ENCODE measurements around the gene PKHD1.

DNA sequence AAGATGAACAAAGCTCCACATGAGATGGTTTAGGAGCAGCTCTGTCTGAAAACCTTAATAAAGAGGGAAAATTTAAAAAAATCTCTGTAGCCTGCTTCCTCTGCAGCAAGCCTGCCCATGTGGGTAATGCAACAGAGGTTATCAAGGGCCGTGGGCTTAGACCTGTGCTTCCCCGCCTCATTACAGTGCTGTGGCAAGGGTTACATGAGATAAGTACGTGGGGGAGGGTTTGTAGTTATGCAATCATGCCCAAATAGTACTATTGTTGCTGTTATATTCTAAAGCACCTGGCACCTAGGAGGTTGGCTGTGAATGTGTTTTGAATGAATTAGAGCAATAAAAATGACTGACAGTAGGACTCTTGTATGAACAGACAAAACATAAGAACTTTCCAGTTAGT, 68.3 kb downstream of the PKHD1 start:
- TF ChIP-seq SIN3A (IDR thresholded peaks at IDR 0.05; ENCODE audit: borderline replicate concordance, low read depth, low read length): no peak
- TF ChIP-seq POLR2A (IDR thresholded peaks at IDR 0.05; ENCODE audit: insufficient read depth in 1 of 2, low read depth in 2 of 2, low read length in 2 of 2): no peak
- no peak for TF ChIP-seq TCF12 (IDR thresholded peaks at IDR 0.05)
- no peak for TF ChIP-seq TCF12 (CRISPR knock-in tag; IDR thresholded peaks at IDR 0.05)
- no peak for TF ChIP-seq RFX5 (IDR thresholded peaks at IDR 0.05; ENCODE audit: low read depth, low read length)
- no peak for TF ChIP-seq CTCF (CRISPR knock-in tag; IDR thresholded peaks at IDR 0.05)
- TF ChIP-seq CREB1 (IDR thresholded peaks at IDR 0.05): no peak
- no peak for TF ChIP-seq CREB1 (CRISPR knock-in tag; IDR thresholded peaks at IDR 0.05)
- no peak for TF ChIP-seq KDM5A (IDR thresholded peaks at IDR 0.05; ENCODE audit: borderline replicate concordance, low read length)
- no peak for TF ChIP-seq PBX2 (CRISPR knock-in tag; IDR thresholded peaks at IDR 0.05)
- no peak for TF ChIP-seq CC2D1A (CRISPR knock-in tag; IDR thresholded peaks at IDR 0.05)
- no peak for TF ChIP-seq ZNF639 (CRISPR knock-in tag; conservative IDR thresholded peaks at IDR 0.05)
- TF ChIP-seq HOXA7 (CRISPR knock-in tag; IDR thresholded peaks at IDR 0.05): no peak
- no peak for TF ChIP-seq NR2F6 (IDR thresholded peaks at IDR 0.05)
- TF ChIP-seq NR2F6 (CRISPR knock-in tag; IDR thresholded peaks at IDR 0.05): no peak
- TF ChIP-seq HCFC1 (IDR thresholded peaks at IDR 0.05; ENCODE audit: low read depth, low read length): no peak

Data from HepG2 (cell line).